Putamen (tissue), 1 donor: ENCODE results near the gene ASPHD2.

Source experiments
- DNase-seq: peaks from one replicate; pipeline ENCODE4 v3.0.0-alpha.2; 2016; ENCODE audit warnings: low spot score

Gene ASPHD2

GRCh38 chr22:26446808-26447515, 17.9 kb downstream of the ASPHD2 start:
- DNase-seq = no peak

- DNase-seq = no peak
Observed at GRCh38 chr22:26447584-26448329, 18.7 kb downstream of the ASPHD2 start.

GRCh38 chr22:26448334-26448733, 19.3 kb downstream of the ASPHD2 start:
- DNase-seq = no peak

GRCh38 chr22:26448941-26449340, 19.9 kb downstream of the ASPHD2 start:
- no peak for DNase-seq

GRCh38 chr22:26450453-26451185, 21.6 kb downstream of the ASPHD2 start:
- DNase-seq = no peak

- no peak for DNase-seq
Observed at GRCh38 chr22:26452236-26453016, 23.4 kb downstream of the ASPHD2 start.

GRCh38 chr22:26453216-26453615, 24.2 kb downstream of the ASPHD2 start:
- no peak for DNase-seq

GRCh38 chr22:26453812-26454500, 24.9 kb downstream of the ASPHD2 start:
- no peak for DNase-seq

GRCh38 chr22:26457661-26458272, 28.7 kb downstream of the ASPHD2 start:
- DNase-seq = no peak

- no peak for DNase-seq
Observed at GRCh38 chr22:26460202-26460601, 31.1 kb downstream of the ASPHD2 start.

GRCh38 chr22:26461188-26461810, 32.2 kb downstream of the ASPHD2 start:
- no peak for DNase-seq

GRCh38 chr22:26462051-26462450, 33.0 kb downstream of the ASPHD2 start:
- DNase-seq = no peak

- no peak for DNase-seq
Observed at GRCh38 chr22:26462641-26463040, 33.6 kb downstream of the ASPHD2 start.

GRCh38 chr22:26463101-26463661, 34.1 kb downstream of the ASPHD2 start:
- no peak for DNase-seq

GRCh38 chr22:26463688-26464087, 34.6 kb downstream of the ASPHD2 start:
- no peak for DNase-seq

GRCh38 chr22:26464312-26464711, 35.3 kb downstream of the ASPHD2 start:
- DNase-seq = no peak

- DNase-seq = no peak
Observed at GRCh38 chr22:26466196-26466595, 37.1 kb downstream of the ASPHD2 start.

- DNase-seq = no peak
Observed at GRCh38 chr22:26470807-26471206, 41.7 kb downstream of the ASPHD2 start.

GRCh38 chr22:26471522-26471921, 42.5 kb downstream of the ASPHD2 start:
- DNase-seq = no peak

- DNase-seq = no peak
Observed at GRCh38 chr22:26474682-26475081, 45.6 kb downstream of the ASPHD2 start.
